H9 (cell line): Measurements from ENCODE around the gene MRPS5. TPM values are rescaled to one million over a fixed set of nuclear protein-coding genes. Genes with fewer than 3 reads are reported as not detected.

Source experiments
- DNase-seq: peaks from one replicate; pipeline ENCODE4 v3.0.0-alpha.2; 2017
- H2AFZ ChIP-seq: one replicate; pipeline ENCODE4 v1.6.1; 2013; ENCODE audit warnings: mild to moderate bottlenecking, low read length, control low read depth, moderate library complexity
- H2AK5ac ChIP-seq: 2 replicates; pipeline ENCODE4 v1.6.1; 2013; ENCODE audit warnings: low read length, control low read depth, mixed read lengths; ENCODE audit not compliant: insufficient read length
- H2BK120ac ChIP-seq: one replicate; pipeline ENCODE4 v1.6.1; 2013; ENCODE audit warnings: low read depth, mild to moderate bottlenecking, low read length, control low read depth, inconsistent platforms; ENCODE audit not compliant: poor library complexity, severe bottlenecking
- H2BK12ac ChIP-seq: 2 replicates; pipeline ENCODE4 v1.6.1; 2013; ENCODE audit warnings: low read length, control low read depth, mixed read lengths, low read depth; ENCODE audit not compliant: insufficient read length
- H2BK15ac ChIP-seq: 2 replicates; pipeline ENCODE4 v1.6.1; 2013; ENCODE audit warnings: low read depth, low read length, control low read depth
- H2BK20ac ChIP-seq: one replicate; pipeline ENCODE4 v1.6.1; 2013; ENCODE audit warnings: low read depth, mild to moderate bottlenecking, low read length, control low read depth, inconsistent platforms; ENCODE audit not compliant: poor library complexity, severe bottlenecking
- H2BK5ac ChIP-seq: 2 replicates; pipeline ENCODE4 v1.6.1; 2013; ENCODE audit warnings: low read length, control low read depth, mixed read lengths; ENCODE audit not compliant: insufficient read length
- H3K14ac ChIP-seq: 2 replicates; pipeline ENCODE4 v1.6.1; 2013; ENCODE audit warnings: low read length, control low read depth; ENCODE audit not compliant: insufficient read depth
- H3K18ac ChIP-seq: 2 replicates; pipeline ENCODE4 v1.6.1; 2013; ENCODE audit warnings: low read depth, mild to moderate bottlenecking, mixed read lengths, low read length, control low read depth; ENCODE audit not compliant: insufficient read length
- H3K23ac ChIP-seq: 2 replicates; pipeline ENCODE4 v1.6.1; 2013; ENCODE audit warnings: low read length, control low read depth, mixed read lengths, low read depth; ENCODE audit not compliant: insufficient read length
- H3K23me2 ChIP-seq: 2 replicates; pipeline ENCODE4 v1.6.1; 2013; ENCODE audit warnings: low read depth, mild to moderate bottlenecking, mixed read lengths, low read length, control low read depth; ENCODE audit not compliant: insufficient read length, poor library complexity, severe bottlenecking
- H3K27ac ChIP-seq: 2 replicates; pipeline ENCODE4 v1.5.1; 2013; ENCODE audit warnings: low read length, control low read depth, mixed read lengths, low read depth; ENCODE audit not compliant: insufficient read length
- H3K27me3 ChIP-seq: 2 replicates; pipeline ENCODE4 v1.6.1; 2013; ENCODE audit warnings: low read length, control low read depth, inconsistent platforms; ENCODE audit not compliant: insufficient read depth
- H3K4ac ChIP-seq: 2 replicates; pipeline ENCODE4 v1.6.1; 2013; ENCODE audit warnings: low read depth, mild to moderate bottlenecking, control low read depth, inconsistent platforms, low read length, moderate library complexity
- H3K4me1 ChIP-seq: 2 replicates; pipeline ENCODE4 v1.6.1; 2013; ENCODE audit warnings: low read length, control low read depth, inconsistent platforms; ENCODE audit not compliant: insufficient read depth
- H3K4me2 ChIP-seq: 2 replicates; pipeline ENCODE4 v1.6.1; 2013; ENCODE audit warnings: low read length, control low read depth, mixed read lengths; ENCODE audit not compliant: insufficient read length, insufficient read depth
- H3K56ac ChIP-seq: 2 replicates; pipeline ENCODE4 v1.6.1; 2013; ENCODE audit warnings: low read depth, mild to moderate bottlenecking, mixed read lengths, low read length, control low read depth; ENCODE audit not compliant: insufficient read length
- H3K79me1 ChIP-seq: 2 replicates; pipeline ENCODE4 v1.6.1; 2013; ENCODE audit warnings: low read depth, mild to moderate bottlenecking, moderate library complexity, low read length, control low read depth, inconsistent platforms; ENCODE audit not compliant: insufficient read depth, poor library complexity, severe bottlenecking
- H3K79me2 ChIP-seq: 2 replicates; pipeline ENCODE4 v1.6.1; 2013; ENCODE audit warnings: low read length, control low read depth, inconsistent platforms; ENCODE audit not compliant: insufficient read depth
- H3K9ac ChIP-seq: 2 replicates; pipeline ENCODE4 v1.6.1; 2013; ENCODE audit warnings: low read length, control low read depth, mixed read lengths; ENCODE audit not compliant: insufficient read length; ENCODE audit errors: extremely low read depth
- H3K9me3 ChIP-seq: one replicate; pipeline ENCODE4 v1.6.1; 2013; ENCODE audit warnings: low read depth, low read length, inconsistent platforms; ENCODE audit not compliant: control insufficient read depth
- H3T11ph ChIP-seq: one replicate; pipeline ENCODE4 v1.6.1; 2013; ENCODE audit warnings: mild to moderate bottlenecking, low read length, control low read depth, inconsistent platforms
- H4K20me1 ChIP-seq: one replicate; pipeline ENCODE4 v1.6.1; 2013; ENCODE audit not compliant: control insufficient read depth, insufficient read length, insufficient read depth
- H4K5ac ChIP-seq: 2 replicates; pipeline ENCODE4 v1.6.1; 2013; ENCODE audit warnings: low read depth, mild to moderate bottlenecking, mixed read lengths, low read length, control low read depth; ENCODE audit not compliant: insufficient read length
- H4K8ac ChIP-seq: replicated peaks from 2 replicates; pipeline ENCODE4 v1.6.1; 2013; ENCODE audit warnings: low read length, control low read depth, mixed read lengths, low read depth; ENCODE audit not compliant: insufficient read length
- H4K91ac ChIP-seq: 2 replicates; pipeline ENCODE4 v1.6.1; 2013; ENCODE audit warnings: low read depth, mild to moderate bottlenecking, moderate library complexity, mixed read lengths, low read length, control low read depth; ENCODE audit not compliant: insufficient read length
- H3K27ac Mint-ChIP-seq, 3 experiments: 2 replicates in 2 of 3; 3 replicates in 1 of 3; pipeline ENCODE4 v1.8.0; 2020 to 2021; ENCODE audit warnings: mixed read lengths in 3 of 3, mild to moderate bottlenecking in 1 of 3, moderate library complexity in 1 of 3
- H3K27me3 Mint-ChIP-seq: 2 replicates; pipeline ENCODE4 v1.8.0; 2021; ENCODE audit warnings: low read depth, mild to moderate bottlenecking, moderate library complexity, mixed read lengths
- H3K36me3 Mint-ChIP-seq, 3 experiments: 2 replicates in 2 of 3; 3 replicates in 1 of 3; pipeline ENCODE4 v1.8.0; 2020 to 2021; ENCODE audit warnings: low read depth in 3 of 3, mixed read lengths in 3 of 3; ENCODE audit not compliant: insufficient read depth in 1 of 3
- H3K4me1 Mint-ChIP-seq, 2 experiments: 2 replicates each; pipeline ENCODE4 v1.8.0; 2020; ENCODE audit warnings: mixed read lengths in 2 of 2
- H3K4me3 Mint-ChIP-seq, 2 experiments: 2 replicates in 1 of 2; 3 replicates in 1 of 2; pipeline ENCODE4 v1.8.0; 2020 to 2021; ENCODE audit warnings: mild to moderate bottlenecking in 2 of 2, mixed read lengths in 2 of 2, moderate library complexity in 1 of 2
- H3K9me3 Mint-ChIP-seq, 2 experiments: 2 replicates in 1 of 2; 3 replicates in 1 of 2; pipeline ENCODE4 v1.8.0; 2020; ENCODE audit warnings: mild to moderate bottlenecking in 2 of 2, mixed read lengths in 2 of 2, moderate library complexity in 1 of 2
- CTCF ChIP-seq: fragments of 200-600 bp; sonication (generic); conservative IDR thresholded peaks from 3 replicates; pipeline ENCODE4 v1.8.0; 2021; ENCODE audit warnings: antibody characterized with exemption, mild to moderate bottlenecking
- WGBS: extraction: QIAGEN DNeasy Blood & Tissue Kit; methylation state at CpG from one replicate; pipeline ENCODE4 v1.1.7; 2013; ENCODE audit warnings: missing lambda C conversion rate, low lambda C conversion rate, mixed read lengths; ENCODE audit not compliant: insufficient read length; ENCODE audit errors: extremely low coverage; 5-methylcytosine and 5-hydroxymethylcytosine counted together
- total RNA-seq: library from RNA; stranded (reverse); gene quantifications from 2 replicates; pipeline ENCODE4 v1.2.1, GENCODE V29; 2021

Gene MRPS5
- total RNA-seq, 1 experiment from 2014 or later: 50.9 TPM

GRCh38 chr2:95057535-95058370 lies 63.9 kb downstream of the MRPS5 start:
- Mint-ChIP-seq H3K27ac (no peak overlapping the region), H3K4me3 (no peak overlapping the region), H3K27me3 (peaks cover 30% of the 10 kb centered on the region), H3K36me3 (no peaks in the 10 kb centered on the region), H3K9me3 (no peaks in the 10 kb centered on the region), H3K4me1 (peaks cover 9 to 16% of the 10 kb centered on the region in 2 experiments)
- Histone ChIP-seq H3K23ac (no peak overlapping the region), H2AK5ac (no peak overlapping the region), H3K4me2 (no peak overlapping the region), H3T11ph (no peak overlapping the region), H3K4me1 (no peaks in the 10 kb centered on the region; the same call in 1 of the 2 replicates), H2BK120ac (no peak overlapping the region), H2BK5ac (no peak overlapping the region), H2AFZ (no peak overlapping the region), H3K56ac (no peak overlapping the region), H3K79me2 (no peaks in the 10 kb centered on the region), H4K8ac (no peak overlapping the region), H3K14ac (no peak overlapping the region), H3K18ac (no peak overlapping the region), H3K79me1 (no peaks in the 10 kb centered on the region), H3K27ac (no peak overlapping the region), H2BK12ac (no peak overlapping the region), H2BK20ac (no peak overlapping the region), H3K9ac (no peak overlapping the region), H3K4ac (no peak overlapping the region), H3K23me2 (no peaks in the 10 kb centered on the region), H3K9me3 (no peaks in the 10 kb centered on the region), H3K27me3 (no peaks in the 10 kb centered on the region), H4K5ac (no peak overlapping the region), H2BK15ac (no peak overlapping the region), H4K91ac (no peak overlapping the region), H4K20me1 (no peaks in the 10 kb centered on the region)
- TF ChIP-seq CTCF: no peak
- no CpG with 5 or more reads among the region's 28 CpGs for WGBS
- no peak for DNase-seq
